GM23338 (cell line): ENCODE data around the gene HOXA3. TPM values are rescaled to one million over a fixed set of nuclear protein-coding genes. Genes with fewer than 3 reads are reported as not detected.
A peak's percentile ranks its signal among the peaks of the same experiment; 100 is the strongest.

ENCODE experiments used
- ATAC-seq: fragments of 200-7000 bp; cut with Tn5 transposase; 3 replicates; pipeline ENCODE4 v1.9.1; 2020
- DNase-seq: peaks from one replicate; pipeline ENCODE4 v3.0.0-alpha.2; 2015; ENCODE audit warnings: low spot score
- H2AFZ ChIP-seq: fragments of 200-600 bp; sonication (generic); 2 replicates; pipeline ENCODE4 v1.8.0; 2016; ENCODE audit warnings: antibody characterized with exemption, mild to moderate bottlenecking, moderate library complexity
- H3F3A ChIP-seq: fragments of 200-600 bp; sonication (generic); replicated peaks from 2 replicates; pipeline ENCODE4 v1.8.0; 2017; ENCODE audit warnings: antibody characterized with exemption, mixed run types, low read depth
- H3K27ac ChIP-seq: fragments of 200-600 bp; sonication (generic); 2 replicates; pipeline ENCODE4 v1.6.1; 2016; ENCODE audit warnings: low read depth
- H3K27me3 ChIP-seq: fragments of 200-600 bp; sonication (generic); 2 replicates; pipeline ENCODE4 v1.8.0; 2016; ENCODE audit warnings: mild to moderate bottlenecking, mixed run types, moderate library complexity; ENCODE audit not compliant: insufficient read depth
- H3K36me3 ChIP-seq: fragments of 200-600 bp; sonication (generic); 2 replicates; pipeline ENCODE4 v1.8.0; 2016; ENCODE audit warnings: mild to moderate bottlenecking; ENCODE audit not compliant: insufficient read depth
- H3K4me1 ChIP-seq: fragments of 200-600 bp; sonication (generic); 2 replicates; pipeline ENCODE4 v1.8.0; 2016; ENCODE audit warnings: mild to moderate bottlenecking, moderate library complexity; ENCODE audit not compliant: insufficient read depth
- H3K4me2 ChIP-seq: fragments of 200-600 bp; sonication (generic); 2 replicates; pipeline ENCODE4 v1.7.1; 2017; ENCODE audit warnings: mixed run types
- H3K4me3 ChIP-seq: fragments of 200-600 bp; sonication (generic); 2 replicates; pipeline ENCODE4 v1.6.1; 2016; ENCODE audit warnings: mixed run types
- H3K79me2 ChIP-seq: fragments of 200-600 bp; sonication (generic); replicated peaks from 2 replicates; pipeline ENCODE4 v1.8.0; 2017; ENCODE audit warnings: mild to moderate bottlenecking; ENCODE audit not compliant: insufficient read depth
- H3K9me2 ChIP-seq: fragments of 200-600 bp; sonication (generic); 2 replicates; pipeline ENCODE4 v1.8.0; 2017; ENCODE audit not compliant: insufficient read depth
- H4K20me1 ChIP-seq: fragments of 200-600 bp; sonication (generic); replicated peaks from 2 replicates; pipeline ENCODE4 v1.8.0; 2017; ENCODE audit warnings: mild to moderate bottlenecking; ENCODE audit not compliant: insufficient read depth
- H3K27ac Mint-ChIP-seq: 2 replicates; pipeline ENCODE4 v1.8.0; 2020; ENCODE audit warnings: inconsistent platforms, mild to moderate bottlenecking, moderate library complexity, mixed read lengths
- H3K27me3 Mint-ChIP-seq: 3 replicates; pipeline ENCODE4 v1.8.0; 2022; ENCODE audit warnings: low read depth, mild to moderate bottlenecking, moderate library complexity, mixed read lengths, inconsistent platforms; ENCODE audit not compliant: insufficient read depth, poor library complexity
- H3K36me3 Mint-ChIP-seq: 3 replicates; pipeline ENCODE4 v1.8.0; 2021; ENCODE audit warnings: low read depth, mild to moderate bottlenecking, inconsistent platforms, moderate library complexity, mixed read lengths
- H3K4me1 Mint-ChIP-seq: 3 replicates; pipeline ENCODE4 v1.8.0; 2020; ENCODE audit warnings: mild to moderate bottlenecking, inconsistent platforms, mixed read lengths
- H3K4me3 Mint-ChIP-seq: 3 replicates; pipeline ENCODE4 v1.8.0; 2021; ENCODE audit warnings: moderate library complexity, mild to moderate bottlenecking, inconsistent platforms, mixed read lengths
- H3K9me3 Mint-ChIP-seq: 3 replicates; pipeline ENCODE4 v1.8.0; 2020; ENCODE audit warnings: moderate library complexity, mild to moderate bottlenecking, inconsistent platforms, mixed read lengths
- CREB1 ChIP-seq: fragments of 250-450 bp; sonication (Bioruptor Pico); IDR thresholded peaks from 2 replicates; pipeline ENCODE4 v1.5.0; 2020; ENCODE audit warnings: low read depth, mild to moderate bottlenecking, moderate library complexity
- CTCF ChIP-seq, 2 experiments: fragments of 200-600 bp in 1 of 2; sonication (generic) in 1 of 2; conservative IDR thresholded peaks; 2 replicates each; pipeline versions ENCODE4 v1.5.1 to v1.6.1; 2016 to 2017; ENCODE audit warnings: antibody characterized with exemption in 2 of 2, low read depth in 2 of 2, mild to moderate bottlenecking in 2 of 2, moderate library complexity in 1 of 2
- ETS1 ChIP-seq: IDR thresholded peaks from 2 replicates; pipeline ENCODE4 v1.6.1; 2016; ENCODE audit warnings: antibody characterized with exemption
- EZH2 ChIP-seq: fragments of 200-600 bp; sonication (generic); IDR thresholded peaks from one replicate; pipeline ENCODE4 v1.8.0; 2017; ENCODE audit warnings: antibody characterized with exemption, mild to moderate bottlenecking, low read depth; ENCODE audit not compliant: unreplicated experiment
- EZH2phosphoT487 ChIP-seq: fragments of 200-600 bp; sonication (generic); IDR thresholded peaks from one replicate; pipeline ENCODE4 v1.8.1; 2018; ENCODE audit warnings: antibody characterized with exemption; ENCODE audit not compliant: unreplicated experiment
- JUNB ChIP-seq: IDR thresholded peaks from one replicate; pipeline ENCODE4 v1.6.1; 2016; ENCODE audit warnings: antibody characterized with exemption; ENCODE audit not compliant: unreplicated experiment
- NANOG ChIP-seq: IDR thresholded peaks from 2 replicates; pipeline ENCODE4 v1.6.1; 2016; ENCODE audit warnings: antibody characterized with exemption, borderline replicate concordance
- POLR2AphosphoS5 ChIP-seq: IDR thresholded peaks from 2 replicates; pipeline ENCODE4 v1.6.1; 2016; ENCODE audit warnings: antibody characterized with exemption, low read depth
- REST ChIP-seq: IDR thresholded peaks from one replicate; pipeline ENCODE4 v1.6.1; 2018; ENCODE audit warnings: antibody characterized with exemption; ENCODE audit not compliant: unreplicated experiment
- STAT1 ChIP-seq: IDR thresholded peaks from one replicate; pipeline ENCODE4 v1.6.1; 2016; ENCODE audit warnings: antibody characterized with exemption; ENCODE audit not compliant: unreplicated experiment
- ZNF114 ChIP-seq: fragments of 250-450 bp; sonication (Bioruptor Pico); IDR thresholded peaks from 2 replicates; pipeline ENCODE4 v1.5.0; 2020; ENCODE audit warnings: mild to moderate bottlenecking, moderate library complexity
- ZNF331 ChIP-seq: fragments of 250-450 bp; sonication (Bioruptor Pico); IDR thresholded peaks from 2 replicates; pipeline ENCODE4 v1.5.0; 2020; ENCODE audit warnings: low read depth, mild to moderate bottlenecking, moderate library complexity
- ZNF462 ChIP-seq: fragments of 250-450 bp; sonication (Bioruptor Pico); IDR thresholded peaks from 2 replicates; pipeline ENCODE4 v1.5.0; 2020; ENCODE audit warnings: mild to moderate bottlenecking, moderate library complexity
- polyA plus RNA-seq: library from polyadenylated mRNA; unstranded; fragments of >200 nt; fragmentation: Nextera tagmentation; extraction: Ambion mirVana; gene quantifications from 2 replicates; pipeline ENCODE4 v1.2.1, GENCODE V29; 2016
- total RNA-seq: library from RNA; depleted of rRNA; stranded (reverse); fragments of >200 nt; shearing (Covaris generic); gene quantifications from 2 replicates; pipeline ENCODE4 v1.2.3, GENCODE V29; 2014

Gene HOXA3
- total and polyA plus RNA-seq, 2 experiments from 2014 or later = not detected

- Mint-ChIP-seq H3K27me3 (peaks cover 96% of the 10 kb centered on the region), H3K4me3 (peak overlapping the region; percentile 25; the same call in 1 of the 3 replicates), H3K4me1 (peaks cover 6% of the 10 kb centered on the region), H3K9me3 (no peaks in the 10 kb centered on the region; the same call in 2 of the 3 replicates), H3K27ac (no peak overlapping the region), H3K36me3 (no peaks in the 10 kb centered on the region)
- H2AFZ ChIP-seq = no peak overlapping the region
- peaks cover 51% of the 10 kb centered on the region for H3F3A ChIP-seq
- peaks cover 100% of the 10 kb centered on the region for H3K27me3 ChIP-seq
- peaks cover 65% of the 10 kb centered on the region for H4K20me1 ChIP-seq
- no peak overlapping the region for H3K4me3 ChIP-seq
- no peaks in the 10 kb centered on the region for H3K9me2 ChIP-seq
- DNase-seq = no peak
- H3K36me3 ChIP-seq = no peaks in the 10 kb centered on the region
- H3K4me1 ChIP-seq = peaks cover 15% of the 10 kb centered on the region; the same call in 1 of the 2 replicates
- TF ChIP-seq POLR2AphosphoS5 = no peak
- TF ChIP-seq JUNB = no peak
- TF ChIP-seq ZNF114 (CRISPR knock-in tag) = no peak
- no peak for TF ChIP-seq NANOG
- TF ChIP-seq ETS1 = no peak
- TF ChIP-seq ZNF462 (CRISPR knock-in tag) = no peak
- TF ChIP-seq CTCF (conservative IDR thresholded peaks at IDR 0.05; ENCODE audit: low read depth in 2 of 2) = no peak
- no peak for TF ChIP-seq ZNF331 (CRISPR knock-in tag)
- peak; percentile 68 for TF ChIP-seq EZH2phosphoT487
- TF ChIP-seq STAT1 = no peak
- TF ChIP-seq REST = no peak
- TF ChIP-seq EZH2 = peak; percentile 98
- TF ChIP-seq CREB1 (CRISPR knock-in tag) = no peak
- ATAC-seq = no peak; the same call in 2 of the 3 replicates
- no peaks in the 10 kb centered on the region for H3K79me2 ChIP-seq
- no peak overlapping the region for H3K27ac ChIP-seq
- H3K4me2 ChIP-seq = no peak overlapping the region
These were observed 23.3 kb downstream of the HOXA3 start for GRCh38 chr7:27128776-27129728.
